HG02798 (cell line): ENCODE measurements around the gene PLCH1.
"Not testable (repeated sequence)": the region's sequence is repeated elsewhere in the genome, so short reads cannot be mapped to it uniquely, and the experiment has no call there.

ENCODE experiments used
- ATAC-seq: cut with Tn5 transposase; IDR thresholded peaks from one replicate; pipeline ENCODE4 v1.9.1; 2021; ENCODE audit warnings: mild to moderate bottlenecking; ENCODE audit not compliant: unreplicated experiment, poor library complexity

PLCH1 gene

DNA sequence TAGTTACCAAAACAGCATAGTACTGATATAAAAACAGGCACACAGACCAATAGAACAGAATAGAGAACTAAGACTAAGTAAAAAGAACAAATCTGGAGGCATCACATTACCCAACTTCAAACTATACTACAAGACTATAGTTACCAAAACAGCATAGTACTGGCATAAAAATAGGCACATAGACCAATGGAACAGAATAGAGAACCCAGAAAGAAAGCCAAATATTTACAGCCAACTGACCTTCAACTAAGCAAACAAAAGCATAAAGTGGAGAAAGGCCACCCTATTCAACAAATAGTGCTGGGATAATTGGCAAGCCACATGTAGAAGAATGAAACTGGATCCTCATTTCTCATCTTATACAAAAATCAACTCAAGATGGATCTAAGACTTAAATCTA, 130.5 kb downstream of the PLCH1 start:
- not testable (repeated sequence) for ATAC-seq

DNA sequence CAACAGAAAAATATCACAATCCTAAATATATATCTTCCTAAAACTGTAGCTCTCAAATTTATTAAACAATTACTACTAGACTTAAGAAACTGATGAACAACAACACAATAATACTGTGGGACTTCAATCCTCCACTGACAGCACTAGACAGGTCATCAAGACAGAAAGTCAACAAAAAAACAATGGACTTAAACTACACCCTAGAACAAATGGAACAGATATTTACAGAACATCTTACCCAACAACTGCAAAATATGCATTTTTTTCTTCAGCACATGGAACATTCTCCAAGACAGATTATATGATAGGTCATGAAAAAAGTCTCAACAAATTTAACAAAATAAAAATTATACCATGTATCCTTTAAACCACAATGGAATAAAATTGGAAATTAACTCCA, 133.4 kb downstream of the PLCH1 start:
- no peak for ATAC-seq

GRCh38 chr3:155609586-155609985, 135.3 kb downstream of the PLCH1 start:
- ATAC-seq = no peak

DNA sequence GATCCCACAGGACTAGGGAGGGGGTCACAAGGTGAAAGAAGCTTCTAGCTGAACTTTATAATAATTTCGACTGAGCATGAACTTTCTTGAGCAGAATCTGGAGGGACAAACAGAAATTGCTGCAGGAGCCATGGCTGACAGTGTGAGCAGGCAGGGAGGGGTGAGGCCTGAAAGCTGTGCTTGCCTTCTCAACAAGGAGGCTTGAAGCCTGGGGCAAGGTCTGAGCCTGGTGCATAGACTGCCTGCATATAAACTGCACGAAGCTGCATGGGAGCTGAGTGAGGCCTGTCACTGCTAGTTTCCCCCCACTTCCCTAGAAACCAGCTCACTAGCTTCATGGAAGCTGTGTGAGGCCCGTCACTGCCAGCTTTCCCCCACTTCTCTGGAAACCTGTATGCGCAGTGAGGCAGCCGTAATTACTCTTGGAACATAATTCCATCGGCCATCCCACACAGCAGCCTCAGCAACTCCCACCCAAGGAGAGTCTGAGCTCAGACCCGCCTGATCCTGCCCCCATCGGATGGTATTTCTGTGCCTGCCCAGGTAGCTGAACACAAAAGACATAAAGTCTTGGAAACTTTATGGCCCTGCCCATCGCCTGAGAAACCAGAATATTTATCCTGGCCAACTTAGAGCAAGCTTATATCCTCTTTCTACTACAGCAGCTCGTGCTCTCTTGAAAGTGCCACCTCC, 136.5 kb downstream of the PLCH1 start:
- ATAC-seq = no peak

GRCh38 chr3:155607761-155608160, 137.1 kb downstream of the PLCH1 start:
- no peak for ATAC-seq

DNA sequence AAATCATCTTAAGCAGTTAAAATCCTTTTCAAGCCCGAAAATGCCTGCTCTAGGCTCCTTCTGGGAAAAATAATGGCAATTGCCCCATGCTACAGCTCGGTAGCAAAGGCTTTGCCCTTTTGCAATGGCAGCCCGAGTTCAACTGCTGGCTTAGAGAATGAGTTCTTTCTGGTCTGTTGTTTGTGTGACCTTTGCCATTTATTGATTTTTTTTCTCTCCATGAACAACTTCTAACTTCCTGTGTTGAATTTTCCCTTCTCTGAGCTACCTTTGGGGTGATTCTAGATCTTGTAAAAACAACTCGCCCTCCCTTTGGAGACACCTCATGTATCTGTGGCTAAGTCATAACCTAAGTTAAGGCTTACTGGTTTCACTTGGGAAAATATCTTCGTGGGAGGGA, 139.3 kb downstream of the PLCH1 start:
- no peak for ATAC-seq

DNA sequence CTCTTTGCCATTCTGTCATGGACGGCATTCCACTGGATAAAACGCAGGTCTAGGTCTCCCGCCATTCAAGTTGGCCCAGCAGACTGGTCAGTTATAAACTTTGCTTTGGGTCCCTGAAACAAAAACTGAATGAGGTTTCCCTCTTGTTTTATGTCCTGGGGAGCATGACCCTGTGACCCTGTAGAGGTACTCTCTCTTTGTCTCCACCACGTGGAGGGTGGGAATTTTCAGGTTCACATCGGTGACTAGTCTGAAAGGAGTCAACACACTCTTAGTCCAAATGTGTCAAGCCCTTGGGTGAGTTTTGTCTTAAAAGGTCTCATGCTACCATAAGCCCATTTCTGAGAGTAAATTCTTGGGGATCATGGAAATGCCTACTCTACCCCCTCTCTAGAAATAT, 139.9 kb downstream of the PLCH1 start:
- no peak for ATAC-seq

GRCh38 chr3:155604126-155604525, 140.7 kb downstream of the PLCH1 start:
- ATAC-seq = no peak

DNA sequence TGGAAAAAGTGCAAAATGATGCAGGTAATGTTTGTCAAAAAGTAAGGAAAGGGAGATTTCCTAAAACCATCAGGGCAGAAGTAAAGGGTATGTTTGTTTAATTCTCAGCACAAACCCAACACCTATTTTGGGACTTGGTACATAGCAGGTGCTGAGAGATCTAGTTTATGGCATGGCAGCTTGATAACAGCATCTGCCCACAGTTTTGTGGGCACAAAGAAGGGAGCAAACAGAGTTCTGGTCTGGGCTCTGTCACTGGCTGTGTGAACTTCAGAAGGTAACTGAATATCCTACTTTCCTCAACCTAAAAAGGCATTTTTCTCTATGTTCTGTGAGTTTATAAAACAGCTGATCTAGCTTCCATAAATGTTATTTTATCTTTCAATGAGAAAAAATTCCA, 141.6 kb downstream of the PLCH1 start:
- ATAC-seq = no peak

DNA sequence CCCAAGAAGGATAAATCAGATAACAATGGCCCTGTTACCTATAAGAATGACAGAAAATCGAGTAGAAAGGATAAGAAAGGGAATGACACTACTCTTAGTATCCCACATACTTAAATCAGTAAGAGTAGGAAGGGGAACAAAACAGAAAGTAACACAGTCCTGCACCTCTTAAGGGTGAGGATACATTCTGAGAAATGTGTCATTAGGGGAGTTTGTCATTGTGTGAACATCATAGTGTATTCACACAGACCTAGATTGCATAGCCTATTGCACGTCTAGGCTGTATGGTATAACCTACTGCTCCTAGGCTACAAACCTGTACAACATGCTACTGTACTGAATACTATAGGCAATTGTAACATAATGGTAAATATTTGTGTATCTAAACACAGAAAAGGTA, 142.6 kb downstream of the PLCH1 start:
- no peak for ATAC-seq

GRCh38 chr3:155598671-155599070, 146.2 kb downstream of the PLCH1 start:
- ATAC-seq = no peak

DNA sequence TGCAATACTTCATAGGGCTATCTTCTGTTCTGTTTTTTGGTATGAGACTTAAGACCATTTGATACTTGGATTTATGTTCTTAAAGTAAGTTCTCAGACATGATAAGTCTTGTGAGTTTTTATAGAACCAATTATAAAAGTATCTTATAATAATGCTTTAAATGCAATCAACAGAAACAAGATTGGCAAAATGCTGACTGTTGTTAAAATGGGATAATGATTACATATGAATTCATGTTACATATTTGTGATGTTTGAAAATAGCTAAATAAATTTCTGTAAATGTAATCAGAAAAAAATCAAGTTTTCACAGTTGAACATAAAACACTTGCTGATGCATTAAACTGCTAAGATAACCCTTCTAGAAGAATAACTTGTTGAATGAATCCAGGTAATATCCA, 148.3 kb downstream of the PLCH1 start:
- ATAC-seq = no peak

GRCh38 chr3:155595371-155595770, 149.5 kb downstream of the PLCH1 start:
- ATAC-seq = no peak

GRCh38 chr3:155594526-155595187, 150.2 kb downstream of the PLCH1 start:
- ATAC-seq = no peak

GRCh38 chr3:155587581-155587980, 157.3 kb downstream of the PLCH1 start:
- ATAC-seq = no peak

- ATAC-seq = no peak
Measured at GRCh38 chr3:155585384-155585783, 159.5 kb downstream of the PLCH1 start.

- no peak for ATAC-seq
Measured at GRCh38 chr3:155581579-155581978, 163.3 kb downstream of the PLCH1 start.

GRCh38 chr3:155572085-155572484, 172.8 kb downstream of the PLCH1 start:
- no peak for ATAC-seq

- ATAC-seq = no peak
Measured at GRCh38 chr3:155568295-155568694, 176.6 kb downstream of the PLCH1 start.

GRCh38 chr3:155560594-155560993, 184.3 kb downstream of the PLCH1 start:
- no peak for ATAC-seq

DNA sequence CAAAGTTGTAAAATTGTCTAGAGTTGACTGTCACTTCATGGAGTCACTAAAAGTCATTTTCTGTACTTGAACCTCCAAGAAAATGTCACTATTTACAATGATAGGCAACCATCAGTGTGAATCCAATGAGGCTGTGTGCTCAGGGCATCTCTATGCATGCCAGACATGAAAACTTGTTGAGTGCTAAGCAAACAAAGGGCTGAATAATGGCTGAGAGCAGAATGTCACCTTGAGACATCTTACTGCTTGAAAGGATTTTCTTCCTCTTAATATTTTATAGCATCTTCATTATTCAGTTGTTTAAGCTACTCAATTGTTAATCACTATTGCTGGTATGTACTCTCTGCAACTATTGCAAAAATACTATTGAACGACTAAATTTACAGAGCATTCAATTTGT, 184.7 kb downstream of the PLCH1 start:
- ATAC-seq = no peak

GRCh38 chr3:155556531-155556930, 188.3 kb downstream of the PLCH1 start:
- ATAC-seq = no peak
